MG63 (cell line): ENCODE data around the gene MRPS33. TPM values are rescaled to one million over a fixed set of nuclear protein-coding genes. Genes with fewer than 3 reads are reported as not detected.
"Not testable (repeated sequence)": the region's sequence is repeated elsewhere in the genome, so short reads cannot be mapped to it uniquely, and the experiment has no call there.

ENCODE experiments used
- DNase-seq: peaks from one replicate; pipeline ENCODE4 v3.0.0-alpha.2; 2020
- H3K27me3 ChIP-seq: fragments of 250-450 bp; sonication (Bioruptor Pico); 2 replicates; pipeline ENCODE4 v1.5.1; 2020; ENCODE audit warnings: mild to moderate bottlenecking, moderate library complexity
- H3K36me3 ChIP-seq: fragments of 250-450 bp; sonication (Bioruptor Pico); 2 replicates; pipeline ENCODE4 v1.5.1; 2020; ENCODE audit warnings: mild to moderate bottlenecking, moderate library complexity
- H3K4me3 ChIP-seq: fragments of 250-450 bp; sonication (Bioruptor Pico); 2 replicates; pipeline ENCODE4 v1.5.1; 2020; ENCODE audit warnings: mild to moderate bottlenecking, moderate library complexity
- H3K9me3 ChIP-seq: fragments of 250-450 bp; sonication (Bioruptor Pico); 2 replicates; pipeline ENCODE4 v1.5.1; 2020; ENCODE audit warnings: mild to moderate bottlenecking, moderate library complexity
- total RNA-seq: library from RNA; depleted of rRNA; stranded (reverse); fragments of >200 nt; shearing (Covaris generic); gene quantifications from 2 replicates; pipeline ENCODE4 v1.2.3, GENCODE V29; 2014; ENCODE audit warnings: low replicate concordance; rRNA removed

MRPS33 gene
- total RNA-seq, result 15.6 and 49.7 TPM in 2 replicates

GRCh38 chr7:141014524-141015395 is at the start of gene MRPS33:
TSS of gene MRPS33 (minus strand) at chr7:141014952. CDS start at chr7:141010633, 4,319 bp downstream.
- Histone ChIP-seq H3K9me3 (no peaks in the 10 kb centered on the region), H3K36me3 (peaks cover 4% of the 10 kb centered on the region; the same call in 1 of the 2 replicates), H3K4me3 (peak within 1 kb of the TSS; percentile 64), H3K27me3 (no peaks in the 10 kb centered on the region)
- DNase-seq, result peak; percentile 91

GRCh38 chr7:141057788-141058187 is 43.0 kb upstream of the MRPS33 start:
- H3K4me3 ChIP-seq, result no peak overlapping the region
- no peaks in the 10 kb centered on the region for H3K36me3 ChIP-seq
- H3K9me3 ChIP-seq, result no peaks in the 10 kb centered on the region

GRCh38 chr7:141055146-141055545 is 40.4 kb upstream of the MRPS33 start:
- H3K9me3 ChIP-seq, result no peaks in the 10 kb centered on the region
- no peaks in the 10 kb centered on the region for H3K27me3 ChIP-seq
- no peak overlapping the region for H3K4me3 ChIP-seq
- no peak for DNase-seq
- no peaks in the 10 kb centered on the region for H3K36me3 ChIP-seq

More at GRCh38 chr7:141057788-141058187, 43.0 kb upstream of the MRPS33 start:
- H3K27me3 ChIP-seq, result no peaks in the 10 kb centered on the region
- DNase-seq, result no peak

GRCh38 chr7:141053626-141054025 is 38.9 kb upstream of the MRPS33 start:
- DNase-seq, result no peak
- no peaks in the 10 kb centered on the region for H3K36me3 ChIP-seq
- H3K27me3 ChIP-seq, result no peaks in the 10 kb centered on the region
- H3K4me3 ChIP-seq, result no peak overlapping the region
- H3K9me3 ChIP-seq, result no peaks in the 10 kb centered on the region

- Histone ChIP-seq H3K9me3 (no peaks in the 10 kb centered on the region), H3K36me3 (no peaks in the 10 kb centered on the region), H3K4me3 (no peak overlapping the region), H3K27me3 (no peaks in the 10 kb centered on the region)
- peak; percentile 51 for DNase-seq
These were observed 31.3 kb upstream of the MRPS33 start for GRCh38 chr7:141045842-141046620.

GRCh38 chr7:141045126-141045841 is 30.5 kb upstream of the MRPS33 start:
- Histone ChIP-seq H3K9me3 (no peaks in the 10 kb centered on the region), H3K27me3 (no peaks in the 10 kb centered on the region), H3K36me3 (no peaks in the 10 kb centered on the region), H3K4me3 (no peak overlapping the region)
- DNase-seq, result peak; percentile 39

GRCh38 chr7:141043616-141044015 is 28.9 kb upstream of the MRPS33 start:
- H3K4me3 ChIP-seq, result no peak overlapping the region
- H3K36me3 ChIP-seq, result no peaks in the 10 kb centered on the region
- H3K9me3 ChIP-seq, result no peaks in the 10 kb centered on the region
- no peak for DNase-seq
- no peaks in the 10 kb centered on the region for H3K27me3 ChIP-seq

GRCh38 chr7:141042222-141043193 is 27.8 kb upstream of the MRPS33 start:
- H3K36me3 ChIP-seq, result no peaks in the 10 kb centered on the region
- no peaks in the 10 kb centered on the region for H3K9me3 ChIP-seq
- no peak for DNase-seq
- H3K4me3 ChIP-seq, result no peak overlapping the region
- H3K27me3 ChIP-seq, result no peaks in the 10 kb centered on the region

- no peaks in the 10 kb centered on the region for H3K9me3 ChIP-seq
- no peaks in the 10 kb centered on the region for H3K27me3 ChIP-seq
- H3K4me3 ChIP-seq, result no peak overlapping the region
- DNase-seq, result no peak
- no peaks in the 10 kb centered on the region for H3K36me3 ChIP-seq
These were observed 24.6 kb upstream of the MRPS33 start for GRCh38 chr7:141039376-141039775.

- H3K4me3 ChIP-seq, H3K36me3 ChIP-seq, H3K9me3 ChIP-seq, DNase-seq, H3K27me3 ChIP-seq: not testable (repeated sequence)
These were observed 23.3 kb upstream of the MRPS33 start for GRCh38 chr7:141038100-141038499.

GRCh38 chr7:141032539-141033323 is 18.0 kb upstream of the MRPS33 start:
- not testable (repeated sequence) for H3K4me3 ChIP-seq, DNase-seq

GRCh38 chr7:141028767-141029166 is 14.0 kb upstream of the MRPS33 start:
- DNase-seq, result no peak
- Histone ChIP-seq H3K36me3 (no peaks in the 10 kb centered on the region), H3K4me3 (no peak overlapping the region), H3K27me3 (no peaks in the 10 kb centered on the region), H3K9me3 (no peaks in the 10 kb centered on the region; the same call in 1 of the 2 replicates)

More at GRCh38 chr7:141032539-141033323, 18.0 kb upstream of the MRPS33 start:
- H3K36me3 ChIP-seq, H3K27me3 ChIP-seq, H3K9me3 ChIP-seq: not testable (repeated sequence)

- Histone ChIP-seq H3K36me3 (no peaks in the 10 kb centered on the region), H3K4me3 (no peak overlapping the region), H3K9me3 (no peaks in the 10 kb centered on the region; the same call in 1 of the 2 replicates), H3K27me3 (no peaks in the 10 kb centered on the region)
- DNase-seq, result no peak
These were observed 12.3 kb upstream of the MRPS33 start for GRCh38 chr7:141027043-141027442.

- no peaks in the 10 kb centered on the region for H3K36me3 ChIP-seq
- no peaks in the 10 kb centered on the region; the same call in 1 of the 2 replicates for H3K9me3 ChIP-seq
These were observed 9.9 kb upstream of the MRPS33 start for GRCh38 chr7:141024668-141025067.

GRCh38 chr7:141023295-141023694 is 8.5 kb upstream of the MRPS33 start:
- DNase-seq, result no peak
- Histone ChIP-seq H3K36me3 (no peaks in the 10 kb centered on the region), H3K4me3 (no peak overlapping the region), H3K9me3 (no peaks in the 10 kb centered on the region; the same call in 1 of the 2 replicates), H3K27me3 (no peaks in the 10 kb centered on the region)

More at GRCh38 chr7:141024668-141025067, 9.9 kb upstream of the MRPS33 start:
- no peak for DNase-seq
- Histone ChIP-seq H3K27me3 (no peaks in the 10 kb centered on the region), H3K4me3 (no peak overlapping the region)
